Breast epithelium (tissue), 4 donors: ENCODE data around the gene IMPG2. TPM values are rescaled to one million over a fixed set of nuclear protein-coding genes. Genes with fewer than 3 reads are reported as not detected.

Experiments used
- DNase-seq, 2 donors: peaks; one replicate each; pipeline ENCODE4 v3.0.0-alpha.2; 2019; ENCODE audit warnings: low spot score in 2 of 2
- H3K27ac ChIP-seq, 2 donors: fragments of 200-600 bp; sonication (generic) in 1 of 2; one replicate each; pipeline ENCODE4 v1.5.1; 2016 to 2019; ENCODE audit warnings: mild to moderate bottlenecking in 1 of 2
- H3K27me3 ChIP-seq, 2 donors: fragments of 200-600 bp; sonication (generic) in 1 of 2; one replicate each; pipeline versions ENCODE4 v1.5.1 to v1.6.0; 2017 to 2019; ENCODE audit warnings: control low read depth in 1 of 2, mild to moderate bottlenecking in 1 of 2
- H3K36me3 ChIP-seq: fragments of 200-600 bp; one replicate; pipeline ENCODE4 v1.5.1; 2019
- H3K4me1 ChIP-seq, 2 donors: fragments of 200-600 bp; sonication (generic); one replicate each; pipeline ENCODE4 v1.5.1; 2016 to 2019; ENCODE audit warnings: control low read depth in 1 of 2
- H3K4me3 ChIP-seq, 3 donors: fragments of 200-600 bp; sonication (generic); 1 replicate in 2 of 3; 2 replicates in 1 of 3; pipeline ENCODE4 v1.5.1; 2016 to 2019; ENCODE audit warnings: mild to moderate bottlenecking in 3 of 3, moderate library complexity in 2 of 3
- H3K9me3 ChIP-seq, 2 donors: fragments of 200-600 bp; sonication (generic) in 1 of 2; one replicate each; pipeline ENCODE4 v1.5.1; 2016 to 2019; ENCODE audit warnings: control low read depth in 1 of 2
- CTCF ChIP-seq, 3 donors: fragments of 450-650 bp; IDR thresholded peaks; one replicate each; pipeline ENCODE4 v1.5.1; 2016 to 2017; ENCODE audit warnings: antibody characterized with exemption in 3 of 3, mild to moderate bottlenecking in 3 of 3, moderate library complexity in 3 of 3
- POLR2A ChIP-seq: fragments of 450-650 bp; IDR thresholded peaks from one replicate; pipeline ENCODE4 v1.6.1; 2016; ENCODE audit warnings: antibody characterized with exemption, mild to moderate bottlenecking, moderate library complexity
- POLR2AphosphoS5 ChIP-seq, 3 donors: sonication (generic); formaldehyde crosslinking; IDR thresholded peaks; one replicate each; pipeline ENCODE4 v1.6.1; 2017; ENCODE audit warnings: antibody characterized with exemption in 3 of 3
- intact Hi-C: fragments of 100-400 bp; cut with DNase I; formaldehyde crosslinking; loops from one replicate; pipeline ENCODE4 v1.15.1; 2023; ENCODE audit warnings: low total_unique reads
- total RNA-seq, 3 donors: library from RNA; depleted of rRNA; stranded (reverse); fragments of >200 nt; gene quantifications; one replicate each; pipeline ENCODE4 v1.1.0, GENCODE V29; 2016

IMPG2 gene
- under 1 TPM; 0.15 to 0.33 (median 0.32) TPM for total RNA-seq

GRCh38 chr3:101320475-101320874 lies at the start of gene IMPG2:
IMPG2 (minus strand) TSS chr3:101320575; CDS start chr3:101320372, 203 bp downstream.
- peaks cover 5% of the 10 kb centered on the region for H3K36me3 ChIP-seq
- H3K9me3 ChIP-seq = no peaks in the 10 kb centered on the region
- no peak within 1 kb of the TSS for H3K4me3 ChIP-seq
- H3K4me1 ChIP-seq = no peaks in the 10 kb centered on the region
- no peaks in the 10 kb centered on the region for H3K27me3 ChIP-seq
- intact Hi-C loops = no loop called here
- H3K27ac ChIP-seq = no peak within 1 kb of the TSS
- TF ChIP-seq POLR2AphosphoS5 (IDR thresholded peaks at IDR 0.05) (no peak), CTCF (IDR thresholded peaks at IDR 0.05) (no peak), POLR2A (no peak)
- no peak for DNase-seq

- H3K27me3 ChIP-seq = no peaks in the 10 kb centered on the region
- no peaks in the 10 kb centered on the region for H3K36me3 ChIP-seq
- no peaks in the 10 kb centered on the region for H3K9me3 ChIP-seq
- no peak overlapping the region for H3K4me3 ChIP-seq
- no peak for DNase-seq
- TF ChIP-seq POLR2AphosphoS5 (IDR thresholded peaks at IDR 0.05) = no peak
- TF ChIP-seq CTCF (IDR thresholded peaks at IDR 0.05) = no peak
- TF ChIP-seq POLR2A = no peak
- H3K4me1 ChIP-seq = no peaks in the 10 kb centered on the region
- intact Hi-C loops = no loop called here
- no peak overlapping the region for H3K27ac ChIP-seq
These were observed 42.0 kb upstream of the IMPG2 start for GRCh38 chr3:101362406-101362805.

GRCh38 chr3:101351829-101352228 lies 31.5 kb upstream of the IMPG2 start:
- TF ChIP-seq POLR2A (no peak), CTCF (IDR thresholded peaks at IDR 0.05) (no peak), POLR2AphosphoS5 (IDR thresholded peaks at IDR 0.05) (no peak)
- H3K9me3 ChIP-seq = no peaks in the 10 kb centered on the region
- DNase-seq = no peak
- no peaks in the 10 kb centered on the region for H3K36me3 ChIP-seq
- no peak overlapping the region for H3K4me3 ChIP-seq
- no peaks in the 10 kb centered on the region for H3K27me3 ChIP-seq
- intact Hi-C loops = no loop called here
- H3K27ac ChIP-seq = no peak overlapping the region
- no peaks in the 10 kb centered on the region for H3K4me1 ChIP-seq

GRCh38 chr3:101340591-101340990 lies 20.2 kb upstream of the IMPG2 start:
- intact Hi-C loops = no loop called here

GRCh38 chr3:101333883-101334282 lies 13.5 kb upstream of the IMPG2 start:
- Histone ChIP-seq H3K36me3 (no peaks in the 10 kb centered on the region), H3K4me3 (no peak overlapping the region), H3K27me3 (no peaks in the 10 kb centered on the region), H3K4me1 (no peaks in the 10 kb centered on the region), H3K9me3 (no peaks in the 10 kb centered on the region), H3K27ac (no peak overlapping the region)
- no peak for DNase-seq
- no peak for TF ChIP-seq CTCF (IDR thresholded peaks at IDR 0.05)
- TF ChIP-seq POLR2A = no peak
- no peak for TF ChIP-seq POLR2AphosphoS5 (IDR thresholded peaks at IDR 0.05)
- intact Hi-C loops = no loop called here

More at GRCh38 chr3:101340591-101340990, 20.2 kb upstream of the IMPG2 start:
- no peaks in the 10 kb centered on the region for H3K4me1 ChIP-seq
- H3K27ac ChIP-seq = no peak overlapping the region
- no peaks in the 10 kb centered on the region for H3K36me3 ChIP-seq
- no peaks in the 10 kb centered on the region for H3K27me3 ChIP-seq
- no peak for DNase-seq
- H3K9me3 ChIP-seq = no peaks in the 10 kb centered on the region
- TF ChIP-seq POLR2A (no peak), CTCF (IDR thresholded peaks at IDR 0.05) (no peak), POLR2AphosphoS5 (IDR thresholded peaks at IDR 0.05) (no peak)
- no peak overlapping the region for H3K4me3 ChIP-seq
